ENCODE measurements around the gene GPR78.
"Not testable (repeated sequence)": the region's sequence is repeated elsewhere in the genome, so short reads cannot be mapped to it uniquely, and the experiment has no call there.

GPR78 gene

GRCh38 chr4:8621135-8621534 is 40.9 kb downstream of the GPR78 start:
- not testable (repeated sequence) for H3K36me3 ChIP-seq (ENCODE audit: control insufficient read depth, insufficient read depth, low read length); H3K4me1 ChIP-seq (ENCODE audit: control insufficient read depth, insufficient read depth, low read length); H3K9ac ChIP-seq (ENCODE audit: low read length); H3K27me3 ChIP-seq (ENCODE audit: control insufficient read depth, insufficient read depth, low read length); H3K9me3 ChIP-seq (ENCODE audit: control insufficient read depth, low read length); H3K4me3 ChIP-seq (ENCODE audit: low read length)

DNA sequence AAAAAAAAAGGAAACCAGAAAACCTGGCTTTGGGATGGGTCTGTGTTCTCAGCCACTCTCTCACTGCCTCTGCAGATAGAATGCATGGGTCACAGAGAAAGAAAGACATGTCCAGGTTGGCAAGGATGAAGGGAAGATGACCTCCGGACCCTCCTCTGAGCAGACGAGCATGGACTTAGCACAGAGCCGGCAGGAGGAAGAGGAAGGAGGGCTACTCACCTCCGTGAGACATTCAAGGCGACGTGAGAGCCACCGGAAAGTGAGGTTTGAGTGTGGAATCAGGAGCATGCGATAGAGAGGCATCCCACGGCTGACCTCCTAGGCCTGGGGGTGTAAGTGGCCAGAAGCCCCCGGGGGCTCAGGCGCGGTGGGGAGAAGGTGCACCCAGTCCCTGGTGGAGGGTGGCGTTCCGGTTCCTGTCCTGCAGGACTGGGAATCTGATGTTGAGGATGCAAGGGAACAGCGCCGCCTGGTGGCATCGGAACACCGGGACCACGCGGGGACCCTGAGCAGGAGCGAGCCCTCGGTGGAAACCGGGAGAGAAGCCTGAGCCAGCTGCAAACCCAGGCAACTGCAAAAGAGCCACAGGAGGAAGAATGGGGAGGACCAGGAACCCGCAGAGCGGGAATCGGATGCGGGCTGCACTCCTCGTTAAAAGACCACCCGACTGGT is 44.5 kb downstream of the GPR78 start:
- not testable (repeated sequence) for H3K9ac ChIP-seq (ENCODE audit: low read length); H3K4me1 ChIP-seq (ENCODE audit: control insufficient read depth, insufficient read depth, low read length); H3K36me3 ChIP-seq (ENCODE audit: control insufficient read depth, insufficient read depth, low read length); H3K27me3 ChIP-seq (ENCODE audit: control insufficient read depth, insufficient read depth, low read length); H3K4me3 ChIP-seq (ENCODE audit: low read length); H3K9me3 ChIP-seq (ENCODE audit: control insufficient read depth, low read length)

- H3K27me3 ChIP-seq (ENCODE audit: control insufficient read depth, insufficient read depth, low read length); H3K4me1 ChIP-seq (ENCODE audit: control insufficient read depth, insufficient read depth, low read length); H3K9ac ChIP-seq (ENCODE audit: low read length); H3K36me3 ChIP-seq (ENCODE audit: control insufficient read depth, insufficient read depth, low read length); H3K9me3 ChIP-seq (ENCODE audit: control insufficient read depth, low read length); H3K4me3 ChIP-seq (ENCODE audit: low read length): not testable (repeated sequence)
These were observed 50.2 kb downstream of the GPR78 start for GRCh38 chr4:8630240-8630905.

- H3K4me1 ChIP-seq (ENCODE audit: control insufficient read depth, insufficient read depth, low read length); H3K36me3 ChIP-seq (ENCODE audit: control insufficient read depth, insufficient read depth, low read length); H3K9me3 ChIP-seq (ENCODE audit: control insufficient read depth, low read length); H3K9ac ChIP-seq (ENCODE audit: low read length); H3K4me3 ChIP-seq (ENCODE audit: low read length); H3K27me3 ChIP-seq (ENCODE audit: control insufficient read depth, insufficient read depth, low read length): not testable (repeated sequence)
These were observed 51.7 kb downstream of the GPR78 start for GRCh38 chr4:8631896-8632295.

GRCh38 chr4:8634773-8635172 is 54.6 kb downstream of the GPR78 start:
- H3K27me3 ChIP-seq (ENCODE audit: control insufficient read depth, insufficient read depth, low read length); H3K4me1 ChIP-seq (ENCODE audit: control insufficient read depth, insufficient read depth, low read length); H3K36me3 ChIP-seq (ENCODE audit: control insufficient read depth, insufficient read depth, low read length); H3K9me3 ChIP-seq (ENCODE audit: control insufficient read depth, low read length); H3K9ac ChIP-seq (ENCODE audit: low read length); H3K4me3 ChIP-seq (ENCODE audit: low read length): not testable (repeated sequence)

DNA sequence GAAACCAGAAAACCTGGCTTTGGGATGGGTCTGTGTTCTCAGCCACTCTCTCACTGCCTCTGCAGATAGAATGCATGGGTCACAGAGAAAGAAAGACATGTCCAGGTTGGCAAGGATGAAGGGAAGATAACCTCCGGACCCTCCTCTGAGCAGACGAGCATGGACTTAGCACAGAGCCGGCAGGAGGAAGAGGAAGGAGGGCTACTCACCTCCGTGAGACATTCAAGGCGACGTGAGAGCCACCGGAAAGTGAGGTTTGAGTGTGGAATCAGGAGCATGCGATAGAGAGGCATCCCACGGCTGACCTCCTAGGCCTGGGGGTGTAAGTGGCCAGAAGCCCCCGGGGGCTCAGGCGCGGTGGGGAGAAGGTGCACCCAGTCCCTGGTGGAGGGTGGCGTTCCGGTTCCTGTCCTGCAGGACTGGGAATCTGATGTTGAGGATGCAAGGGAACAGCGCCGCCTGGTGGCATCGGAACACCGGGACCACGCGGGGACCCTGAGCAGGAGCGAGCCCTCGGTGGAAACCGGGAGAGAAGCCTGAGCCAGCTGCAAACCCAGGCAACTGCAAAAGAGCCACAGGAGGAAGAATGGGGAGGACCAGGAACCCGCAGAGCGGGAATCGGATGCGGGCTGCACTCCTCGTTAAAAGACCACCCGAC is 55.8 kb downstream of the GPR78 start:
- H3K36me3 ChIP-seq (ENCODE audit: control insufficient read depth, insufficient read depth, low read length); H3K27me3 ChIP-seq (ENCODE audit: control insufficient read depth, insufficient read depth, low read length); H3K4me1 ChIP-seq (ENCODE audit: control insufficient read depth, insufficient read depth, low read length); H3K9ac ChIP-seq (ENCODE audit: low read length); H3K9me3 ChIP-seq (ENCODE audit: control insufficient read depth, low read length); H3K4me3 ChIP-seq (ENCODE audit: low read length): not testable (repeated sequence)

Data from mucosa of stomach (tissue), 1 donor.